Measurements from ENCODE around the gene PDE6C. TPM values are rescaled to one million over a fixed set of nuclear protein-coding genes. Genes with fewer than 3 reads are reported as not detected.

PDE6C gene
- total RNA-seq, 1 experiment from 2014 or later = not detected

DNA sequence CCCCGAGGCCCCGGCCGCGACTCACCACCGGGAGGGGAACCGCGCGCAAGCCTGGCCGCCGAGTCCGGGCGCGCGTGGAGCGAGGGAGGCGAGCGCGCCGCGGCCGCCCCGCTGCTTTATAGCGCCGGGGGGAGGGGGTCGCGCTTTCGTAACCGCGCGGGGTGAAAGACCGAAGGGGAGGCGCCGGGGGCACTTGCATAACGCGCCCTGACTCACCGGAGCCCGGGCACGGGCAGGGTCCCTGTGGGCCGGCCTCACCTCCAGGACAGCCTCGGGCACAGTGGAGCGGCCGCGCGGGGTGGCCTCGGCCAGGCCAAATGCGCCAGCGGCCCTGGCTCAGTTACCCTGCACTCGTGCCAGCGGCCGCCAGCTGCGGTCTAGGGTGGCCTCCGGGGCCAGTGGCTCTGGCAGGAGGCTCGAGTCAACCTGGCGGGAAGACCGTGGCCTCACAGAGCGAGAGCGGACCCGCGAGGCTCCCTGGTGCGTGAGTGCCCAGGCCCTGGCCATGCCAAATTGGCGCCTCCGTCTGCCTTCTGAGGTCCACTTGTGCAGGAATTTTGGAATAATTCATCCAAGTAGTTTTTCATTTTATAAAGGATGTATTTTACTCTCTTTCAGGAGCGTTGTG is 11.1 kb upstream of the PDE6C start, which contains the start of gene RBP4:
TSS of gene RBP4 (minus strand) at position 90 of the 628 bp plus-strand sequence. CDS start 207 bp downstream, outside the sequence.
- Histone ChIP-seq H3K9me3 (replicated peaks) (no peaks in the 10 kb centered on the region; the same call in 1 of the 2 replicates), H3K27me3 (no peaks in the 10 kb centered on the region), H3K4me3 (no peak within 1 kb of the TSS), H3K36me3 (no peaks in the 10 kb centered on the region), H3K4me1 (no peaks in the 10 kb centered on the region; the same call in 1 of the 2 replicates), H3K27ac (no peak within 1 kb of the TSS)
- no peak for DNase-seq

DNA sequence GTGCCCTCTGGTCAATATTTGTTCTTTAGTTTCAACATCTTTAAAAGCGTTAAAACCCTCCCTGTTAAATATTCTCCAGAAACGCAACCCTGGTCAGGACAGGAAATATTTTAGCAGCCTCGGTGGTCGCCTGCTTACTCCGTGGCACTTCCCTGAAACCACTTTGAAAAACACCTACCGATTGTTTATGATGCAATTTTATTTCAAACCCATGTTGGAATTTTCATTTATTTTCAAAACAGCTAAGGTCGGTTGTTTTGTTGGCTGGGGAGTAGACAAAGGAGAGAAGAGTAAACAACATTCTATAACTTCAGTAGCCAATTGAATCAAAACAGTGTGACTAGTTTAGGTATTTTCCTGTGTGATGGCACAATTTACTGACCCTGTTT is 10.6 kb upstream of the PDE6C start:
- H3K27me3 ChIP-seq = no peaks in the 10 kb centered on the region
- no peak overlapping the region for H3K4me3 ChIP-seq

DNA sequence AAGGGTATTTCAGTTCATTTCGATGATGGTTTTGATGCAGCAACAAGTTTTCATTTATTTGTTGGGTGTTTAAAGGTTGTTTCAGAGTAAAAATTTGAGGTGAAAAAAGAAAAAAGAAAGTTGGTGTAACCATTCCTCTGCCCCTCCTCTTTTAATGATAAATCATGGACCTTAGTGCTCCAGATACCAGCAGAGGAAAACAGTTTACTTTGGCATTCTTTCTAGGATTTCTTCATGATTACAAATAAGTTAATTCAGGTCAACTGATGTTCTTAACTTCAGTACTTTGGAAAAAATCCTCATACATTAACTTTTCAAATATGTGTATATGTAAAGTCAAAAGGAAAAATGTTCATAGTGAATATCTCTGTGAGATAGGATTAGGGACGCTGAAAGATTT is 9.3 kb upstream of the PDE6C start:
- no peaks in the 10 kb centered on the region for H3K27me3 ChIP-seq
- no peak for DNase-seq
- H3K27ac ChIP-seq = no peak overlapping the region
- no peaks in the 10 kb centered on the region; the same call in 1 of the 2 replicates for H3K9me3 ChIP-seq (replicated peaks)
- H3K36me3 ChIP-seq = no peaks in the 10 kb centered on the region
- H3K4me3 ChIP-seq = no peak overlapping the region
- H3K4me1 ChIP-seq = no peaks in the 10 kb centered on the region

More for the DNA sequence above, 10.6 kb upstream of the PDE6C start:
- no peak for DNase-seq
- no peaks in the 10 kb centered on the region for H3K4me1 ChIP-seq
- no peaks in the 10 kb centered on the region for H3K36me3 ChIP-seq
- H3K9me3 ChIP-seq (replicated peaks) = no peaks in the 10 kb centered on the region; the same call in 1 of the 2 replicates
- H3K27ac ChIP-seq = no peak overlapping the region

DNA sequence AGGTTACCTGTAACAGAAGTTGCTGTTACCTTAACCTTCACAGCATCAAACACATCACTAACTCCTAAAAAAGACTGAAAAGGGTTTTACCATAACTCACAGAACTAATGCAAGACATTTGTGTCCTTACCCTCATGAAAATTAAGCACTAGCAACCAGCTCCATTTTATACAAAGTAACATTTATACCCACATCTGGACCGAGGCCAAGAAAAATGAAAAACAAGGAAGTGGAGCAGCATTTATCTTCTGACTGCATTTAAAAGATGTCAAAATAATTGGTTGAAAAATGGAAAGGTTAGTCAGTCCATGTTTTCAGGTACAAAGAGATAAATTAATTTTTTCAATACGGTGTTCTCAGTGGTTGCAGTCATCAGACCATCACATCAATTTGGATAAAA is 8.2 kb upstream of the PDE6C start:
- no peaks in the 10 kb centered on the region for H3K4me1 ChIP-seq
- no peaks in the 10 kb centered on the region for H3K27me3 ChIP-seq

DNA sequence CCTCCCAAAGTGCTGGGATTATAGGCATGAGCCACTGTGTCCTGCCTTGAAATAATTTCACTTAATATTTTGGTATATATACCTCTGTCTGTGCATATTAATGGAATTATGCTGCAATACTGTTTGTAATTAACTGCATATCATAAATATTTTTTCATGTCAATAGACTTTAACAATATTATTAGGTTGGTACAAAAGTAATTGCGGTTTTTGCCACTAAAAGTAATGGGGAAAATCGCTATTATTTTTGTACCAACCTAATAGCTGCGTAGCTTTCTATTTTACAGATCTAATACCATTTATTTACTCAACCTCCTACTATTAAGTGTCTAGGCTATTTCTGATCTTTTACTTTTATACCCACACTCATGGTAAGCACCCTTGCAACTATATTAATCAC is 3.9 kb upstream of the PDE6C start:
- no peaks in the 10 kb centered on the region for H3K27me3 ChIP-seq

More for the DNA sequence above, 8.2 kb upstream of the PDE6C start:
- Histone ChIP-seq H3K9me3 (replicated peaks) (no peaks in the 10 kb centered on the region; the same call in 1 of the 2 replicates), H3K4me3 (no peak overlapping the region), H3K36me3 (no peaks in the 10 kb centered on the region), H3K27ac (no peak overlapping the region)
- DNase-seq = no peak

DNA sequence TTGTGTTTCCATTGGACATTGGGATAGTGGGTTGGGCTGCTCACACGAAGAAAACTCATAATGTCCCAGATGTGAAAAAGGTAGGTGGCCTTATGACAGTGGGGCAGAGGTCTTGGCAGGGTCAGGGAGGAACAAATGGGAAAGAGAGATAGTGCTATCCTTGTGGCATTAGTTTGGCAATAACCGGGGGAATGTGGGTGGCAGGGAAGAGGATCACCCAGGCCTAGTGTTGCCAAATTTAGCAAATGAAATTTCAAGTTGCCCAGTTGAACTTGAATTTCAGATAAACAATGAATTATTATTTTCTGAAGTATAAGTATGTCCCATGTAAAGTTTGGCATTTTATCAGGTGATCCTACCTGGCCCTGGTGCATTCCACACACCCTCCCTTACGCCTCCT is 789 bp downstream of the PDE6C start:
- no peaks in the 10 kb centered on the region for H3K27me3 ChIP-seq
- H3K4me1 ChIP-seq = no peaks in the 10 kb centered on the region
- H3K36me3 ChIP-seq = no peaks in the 10 kb centered on the region
- no peak overlapping the region for H3K4me3 ChIP-seq
- H3K27ac ChIP-seq = no peak overlapping the region
- DNase-seq = no peak
- no peaks in the 10 kb centered on the region for H3K9me3 ChIP-seq (replicated peaks)

More for the DNA sequence above, 3.9 kb upstream of the PDE6C start:
- H3K4me3 ChIP-seq = no peak overlapping the region
- H3K36me3 ChIP-seq = no peaks in the 10 kb centered on the region
- H3K9me3 ChIP-seq (replicated peaks) = no peaks in the 10 kb centered on the region; the same call in 1 of the 2 replicates
- H3K27ac ChIP-seq = no peak overlapping the region
- no peak for DNase-seq
- H3K4me1 ChIP-seq = no peaks in the 10 kb centered on the region

DNA sequence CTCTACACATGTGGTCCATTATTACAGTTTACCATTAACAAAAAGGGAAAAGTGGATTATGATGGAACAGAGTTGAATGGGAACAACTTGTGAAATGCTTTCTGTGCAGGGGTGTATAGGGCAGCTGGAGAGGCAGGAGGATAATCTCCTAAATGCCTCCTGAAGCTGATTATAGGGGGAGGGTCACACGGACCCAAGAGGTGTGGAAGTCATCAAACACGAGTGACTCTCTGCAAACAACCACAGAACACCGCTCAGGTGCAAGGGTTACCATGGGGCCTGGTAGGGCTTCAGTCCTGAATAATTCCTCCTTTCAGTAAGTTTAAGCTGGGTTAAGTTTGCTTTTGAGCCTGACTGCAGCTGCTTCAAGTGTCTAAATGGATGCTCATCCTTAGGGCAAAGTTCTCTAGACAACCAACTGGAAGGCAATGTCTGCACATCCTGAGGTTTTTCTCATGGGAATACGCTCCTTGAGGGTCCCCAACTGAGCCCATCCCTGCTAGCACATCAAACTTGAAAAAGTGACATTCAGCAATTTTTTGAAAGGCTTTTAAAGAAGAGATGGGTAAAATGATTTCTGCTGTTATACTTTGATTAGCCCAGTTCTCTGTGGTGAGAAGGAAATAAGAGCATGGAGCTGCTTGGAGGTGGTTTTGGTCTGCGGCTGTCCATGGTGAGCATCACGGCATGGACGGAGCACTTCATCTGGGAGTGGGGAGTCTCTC is 1.9 kb downstream of the PDE6C start:
- Histone ChIP-seq H3K9me3 (replicated peaks) (no peaks in the 10 kb centered on the region), H3K27me3 (no peaks in the 10 kb centered on the region), H3K36me3 (no peaks in the 10 kb centered on the region), H3K4me1 (no peaks in the 10 kb centered on the region), H3K27ac (no peak overlapping the region), H3K4me3 (no peak overlapping the region)
- no peak for DNase-seq

DNA sequence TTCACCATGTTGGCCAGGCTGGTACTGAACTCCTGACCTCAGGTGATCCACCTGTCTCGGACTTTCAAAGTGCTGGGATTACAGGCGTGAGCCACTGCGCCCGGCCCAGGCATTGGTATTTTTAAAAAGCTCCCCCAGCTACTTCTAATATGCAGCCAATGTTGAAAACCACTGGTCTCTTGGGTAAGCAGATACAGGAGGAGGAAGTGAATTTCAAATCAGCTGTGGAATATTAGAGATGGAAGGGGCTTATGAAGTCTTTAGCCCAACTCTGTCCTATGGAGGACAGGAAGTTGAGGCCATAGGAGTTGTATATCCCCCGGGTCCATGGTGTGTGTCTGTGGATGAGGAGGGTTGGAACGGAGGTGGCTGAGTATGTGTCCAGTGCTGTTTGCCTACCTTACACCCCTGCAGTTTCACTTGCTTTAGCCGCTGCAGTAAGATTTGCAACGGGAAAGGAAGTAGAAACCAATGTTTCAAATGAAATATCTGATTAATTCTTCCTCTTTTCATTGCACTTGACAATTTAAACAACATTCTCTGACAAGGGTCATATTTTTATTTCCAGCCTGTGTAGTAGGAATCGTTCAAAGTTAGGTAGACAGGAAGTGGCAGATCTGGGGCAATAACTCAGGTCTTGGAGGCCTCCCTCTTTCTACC is 3.4 kb downstream of the PDE6C start:
- no peak overlapping the region for H3K27ac ChIP-seq
- H3K4me3 ChIP-seq = no peak overlapping the region
- H3K27me3 ChIP-seq = no peaks in the 10 kb centered on the region
- no peak for DNase-seq
- no peaks in the 10 kb centered on the region for H3K4me1 ChIP-seq
- H3K9me3 ChIP-seq (replicated peaks) = no peaks in the 10 kb centered on the region
- H3K36me3 ChIP-seq = no peaks in the 10 kb centered on the region

DNA sequence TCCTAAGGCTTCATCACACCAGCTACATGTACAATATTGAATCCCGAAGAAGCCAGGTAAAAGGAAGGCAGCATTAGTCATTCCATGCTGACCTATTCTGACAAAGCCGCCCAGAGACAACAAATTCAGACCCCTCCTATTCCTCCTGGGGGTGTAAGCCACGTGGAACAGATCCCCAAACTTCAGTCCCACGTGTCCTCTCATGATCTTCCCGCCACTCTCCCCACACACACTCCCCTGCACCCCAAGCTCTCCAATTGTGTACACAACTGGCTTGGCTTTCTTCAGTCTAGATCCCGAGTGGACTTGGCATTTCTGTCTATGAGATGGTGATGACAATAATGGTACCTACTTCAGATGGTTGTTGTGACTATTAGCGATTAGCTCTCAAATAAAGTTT is 8.6 kb downstream of the PDE6C start:
- no peak for DNase-seq
- Histone ChIP-seq H3K4me1 (no peaks in the 10 kb centered on the region), H3K27me3 (no peaks in the 10 kb centered on the region), H3K27ac (no peak overlapping the region), H3K9me3 (replicated peaks) (no peaks in the 10 kb centered on the region), H3K4me3 (no peak overlapping the region), H3K36me3 (no peaks in the 10 kb centered on the region)

DNA sequence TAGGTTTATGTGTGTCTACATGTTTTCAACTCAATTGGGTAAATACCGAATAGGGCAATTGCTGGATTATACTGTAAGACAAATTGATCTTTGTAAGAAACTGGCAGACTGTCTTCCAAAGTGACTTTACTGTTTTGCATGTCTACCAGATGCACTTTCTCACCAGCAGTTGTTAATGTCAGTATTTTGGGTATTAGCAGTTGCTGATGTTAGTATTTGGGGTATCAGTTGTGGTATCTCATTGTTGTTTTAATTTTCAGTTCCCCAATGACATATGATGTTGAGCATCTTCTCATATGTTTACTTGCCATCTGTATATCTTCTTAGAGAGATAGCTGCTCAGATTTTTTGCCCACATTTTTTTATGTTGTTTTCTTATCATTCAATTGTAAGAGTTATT is 10.6 kb downstream of the PDE6C start:
- no peak for DNase-seq
- Histone ChIP-seq H3K36me3 (no peaks in the 10 kb centered on the region), H3K4me3 (no peak overlapping the region), H3K27me3 (no peaks in the 10 kb centered on the region), H3K27ac (no peak overlapping the region), H3K9me3 (replicated peaks) (no peaks in the 10 kb centered on the region), H3K4me1 (no peaks in the 10 kb centered on the region)

DNA sequence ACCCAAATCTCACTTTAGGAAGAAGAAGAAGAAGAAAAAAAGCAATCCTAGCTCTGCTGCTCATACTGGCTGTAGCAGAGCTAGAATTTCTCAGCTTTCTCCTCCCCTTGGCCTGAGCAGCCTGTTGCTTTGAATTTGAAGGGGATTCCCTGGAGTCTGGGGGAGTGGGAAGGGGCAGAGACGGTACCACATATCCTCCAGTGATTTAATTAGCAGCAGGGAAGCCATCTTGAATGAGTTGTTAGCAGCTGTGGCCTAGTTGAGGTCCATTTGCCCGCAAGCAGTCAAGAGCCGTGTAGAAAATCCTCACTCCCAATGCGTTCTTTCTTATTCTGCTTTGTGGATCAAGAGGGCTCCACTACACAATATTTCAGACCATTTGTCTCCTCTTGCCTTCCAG is 16.5 kb downstream of the PDE6C start:
- no peak overlapping the region for H3K27ac ChIP-seq
- no peak overlapping the region for H3K4me3 ChIP-seq
- H3K4me1 ChIP-seq = no peaks in the 10 kb centered on the region
- H3K9me3 ChIP-seq (replicated peaks) = no peaks in the 10 kb centered on the region
- no peaks in the 10 kb centered on the region for H3K36me3 ChIP-seq
- no peaks in the 10 kb centered on the region for H3K27me3 ChIP-seq
- no peak for DNase-seq

DNA sequence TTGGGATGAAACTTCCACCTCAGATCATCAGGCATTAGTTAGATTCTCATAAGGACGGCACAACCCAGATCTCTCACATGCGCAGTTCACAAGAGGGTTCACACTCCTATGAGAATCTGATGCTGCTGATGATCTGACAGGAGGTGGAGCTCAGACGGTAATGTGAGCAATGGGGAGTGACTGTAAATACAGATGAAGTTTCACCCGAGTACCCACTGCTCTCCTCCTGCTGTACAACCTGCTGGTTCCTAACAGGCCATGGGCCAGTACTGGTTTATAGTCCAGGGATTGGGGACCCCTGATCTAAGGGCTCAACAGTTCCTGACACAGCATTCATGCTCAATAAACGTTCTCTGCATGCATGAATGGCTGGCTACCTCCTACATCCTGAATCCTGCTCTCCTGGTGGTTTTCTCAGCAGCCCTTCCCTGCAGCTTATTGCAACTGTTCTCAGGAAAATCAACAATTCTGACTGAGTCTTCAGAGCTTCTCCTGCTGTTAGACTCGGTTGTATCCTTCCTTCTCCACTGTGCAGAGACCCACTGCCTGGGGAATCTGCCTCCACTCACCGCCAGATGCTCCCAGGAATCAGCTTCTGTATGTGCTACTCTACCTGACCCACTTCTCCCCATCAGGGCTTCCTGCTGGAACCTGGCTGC is 17.4 kb downstream of the PDE6C start:
- no peaks in the 10 kb centered on the region for H3K27me3 ChIP-seq
- DNase-seq = no peak
- no peak overlapping the region for H3K4me3 ChIP-seq
- no peak overlapping the region for H3K27ac ChIP-seq
- no peaks in the 10 kb centered on the region for H3K4me1 ChIP-seq
- no peaks in the 10 kb centered on the region for H3K9me3 ChIP-seq (replicated peaks)
- H3K36me3 ChIP-seq = no peaks in the 10 kb centered on the region

DNA sequence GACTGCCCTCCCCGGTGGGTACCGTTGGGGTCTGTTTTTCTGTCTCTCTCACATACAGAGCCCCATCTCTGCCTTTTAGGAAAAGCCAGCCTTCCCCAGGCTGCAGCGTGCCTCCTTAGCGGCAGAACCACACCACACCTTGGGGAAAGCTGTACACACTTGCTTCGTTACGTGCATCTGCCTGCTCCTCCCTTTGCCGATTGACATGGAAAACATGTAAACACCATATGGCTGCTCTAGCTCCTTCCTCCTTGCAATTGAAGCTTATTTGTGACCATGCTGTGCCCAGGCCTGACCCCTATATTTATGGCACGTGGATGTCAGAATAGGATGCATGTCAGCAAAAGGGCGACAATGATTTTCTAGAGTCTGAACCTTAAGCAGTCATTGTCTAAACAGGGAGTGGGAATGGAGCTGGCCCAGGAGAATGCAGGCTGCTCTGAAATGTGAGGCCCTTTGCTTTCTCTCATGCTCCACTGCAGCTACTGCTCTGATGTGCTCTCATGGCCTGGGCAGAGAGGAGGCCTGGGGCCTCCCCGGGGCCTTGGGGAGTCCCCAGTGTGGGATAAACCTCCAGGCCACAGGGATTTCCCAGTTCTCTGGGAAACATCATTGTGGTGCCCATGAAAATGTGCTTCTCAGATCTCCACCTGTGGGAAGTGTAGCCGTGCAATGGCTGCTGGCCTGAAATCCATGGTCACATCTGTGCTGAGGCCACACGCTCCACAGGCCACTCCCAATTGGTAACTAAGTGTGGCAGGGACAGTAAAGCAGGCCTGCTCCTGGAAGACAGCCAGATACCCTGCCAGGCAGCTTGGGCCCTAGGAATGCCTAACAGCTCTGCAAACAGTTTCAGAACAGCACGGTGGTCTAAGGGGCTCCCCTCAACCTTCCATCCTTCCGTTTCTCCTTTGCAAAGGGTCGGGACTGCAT is 18.6 kb downstream of the PDE6C start:
- Histone ChIP-seq H3K27ac (no peak overlapping the region), H3K36me3 (no peaks in the 10 kb centered on the region), H3K27me3 (no peaks in the 10 kb centered on the region), H3K9me3 (replicated peaks) (no peaks in the 10 kb centered on the region), H3K4me1 (no peaks in the 10 kb centered on the region), H3K4me3 (no peak overlapping the region)
- DNase-seq = peak in 1 of 2 experiments; percentile 8

DNA sequence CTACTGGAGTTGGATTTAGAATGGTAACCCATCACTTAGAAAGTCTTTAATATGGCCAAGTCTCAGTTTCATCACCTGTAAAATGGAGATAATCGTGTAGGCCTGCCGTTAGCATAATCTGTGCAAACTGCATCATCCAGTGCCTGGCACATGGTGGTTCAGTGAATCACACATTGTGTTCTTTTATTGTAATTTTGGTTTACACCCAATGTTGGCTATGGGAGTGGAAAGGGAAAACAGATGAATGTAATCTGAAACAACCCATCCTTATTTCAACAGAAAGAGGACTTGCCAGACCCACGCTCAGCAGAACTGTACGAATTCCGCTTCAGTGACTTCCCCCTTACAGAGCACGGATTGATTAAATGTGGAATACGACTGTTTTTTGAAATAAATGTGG is 27.5 kb downstream of the PDE6C start:
- no peak for DNase-seq
- Histone ChIP-seq H3K4me1 (no peaks in the 10 kb centered on the region), H3K9me3 (replicated peaks) (no peaks in the 10 kb centered on the region)

More for the DNA sequence above, 27.5 kb downstream of the PDE6C start:
- Histone ChIP-seq H3K4me3 (no peak overlapping the region), H3K27me3 (no peaks in the 10 kb centered on the region), H3K36me3 (no peaks in the 10 kb centered on the region), H3K27ac (no peak overlapping the region)

Measured in SJCRH30 (cell line).